HepG2 (cell line): Measurements from ENCODE around the gene CNPY1. TPM values are rescaled to one million over a fixed set of nuclear protein-coding genes. Genes with fewer than 3 reads are reported as not detected.

Experiments used
- ATAC-seq: fragments of 200-7000 bp; cut with Tn5 transposase; 3 replicates; pipeline ENCODE4 v1.9.1; 2020; ENCODE audit warnings: mild to moderate bottlenecking, moderate library complexity
- BruUV-seq: library from RNA; stranded (reverse); fragments of 400-500 nt; replicated peaks from 2 replicates; lab custom pipeline; 2021; lab: Mats Ljungman, UMichigan
- CTCF ChIA-PET: fragments of 300-600 bp; formaldehyde crosslinking; extraction: SDS; loops from one replicate; lab custom pipeline; 2021; ENCODE audit warnings: low total read pairs, inconsistent platforms, low intra/inter-chr PET ratio; lab: Yijun Ruan, JAX
- POLR2A ChIA-PET: fragments of 350-600 bp; sonication (Branson Sonifier 250); formaldehyde crosslinking; loops from one replicate; lab custom pipeline; 2020; ENCODE audit warnings: antibody characterized with exemption, inconsistent platforms; lab: Yijun Ruan, JAX
- DNase-seq: peaks from one replicate; pipeline ENCODE4 v3.0.0-alpha.2; 2015; ENCODE audit warnings: low spot score
- FAIRE-seq: peaks from 3 replicates; lab custom pipeline; 2011; peaks lifted over from hg19 to GRCh38; lab: Jason Lieb, UNC
- H2AFZ ChIP-seq: one replicate; pipeline ENCODE4 v1.6.1; 2011; ENCODE audit warnings: low read length, inconsistent platforms
- H3K27ac ChIP-seq: fragments of 300-600 bp; 3 replicates; pipeline ENCODE4 v1.8.0; 2011; ENCODE audit warnings: mixed run types, mild to moderate bottlenecking, mixed read lengths, low read length, inconsistent platforms; ENCODE audit not compliant: insufficient read depth; ENCODE audit errors: extremely low read length
- H3K27me3 ChIP-seq, 2 experiments: fragments of 200-600 bp in 1 of 2; 2 replicates in 1 of 2; 3 replicates in 1 of 2; pipeline versions ENCODE4 v1.6.0 to v1.8.0; 2011; ENCODE audit warnings: low read length in 2 of 2, mild to moderate bottlenecking in 2 of 2, moderate library complexity in 2 of 2, inconsistent platforms in 1 of 2; ENCODE audit not compliant: insufficient read depth in 2 of 2, control insufficient read depth in 1 of 2
- H3K36me3 ChIP-seq, 2 experiments: fragments of 200-600 bp in 1 of 2; replicated peaks in 1 of 2; 2 replicates in 1 of 2; 3 replicates in 1 of 2; pipeline versions ENCODE4 v1.5.1 to v1.8.0; 2011; ENCODE audit warnings: low read length in 2 of 2, inconsistent platforms in 1 of 2; ENCODE audit not compliant: insufficient read depth in 2 of 2, control insufficient read depth in 1 of 2
- H3K4me1 ChIP-seq: 2 replicates; pipeline ENCODE4 v1.5.1; 2012; ENCODE audit warnings: low read length, inconsistent platforms; ENCODE audit not compliant: insufficient read depth
- H3K4me2 ChIP-seq: 2 replicates; pipeline ENCODE4 v1.6.0; 2011; ENCODE audit warnings: low read depth, low read length, inconsistent platforms
- H3K4me3 ChIP-seq, 3 experiments: fragments of 200-600 bp in 1 of 3; sonication (generic), shearing (Covaris generic) in 1 of 3; replicated peaks in 1 of 3; 2 replicates each; pipeline ENCODE4 v1.5.1; 2011 to 2016; ENCODE audit warnings: low read length in 3 of 3, inconsistent platforms in 2 of 3, low read depth in 2 of 3, mild to moderate bottlenecking in 2 of 3, control low read depth in 1 of 3, mixed read lengths in 1 of 3; ENCODE audit not compliant: insufficient read depth in 1 of 3
- H3K79me2 ChIP-seq: one replicate; pipeline ENCODE4 v1.6.1; 2011; ENCODE audit warnings: low read length, inconsistent platforms; ENCODE audit not compliant: insufficient read depth
- H3K9ac ChIP-seq: 2 replicates; pipeline ENCODE4 v1.6.0; 2011; ENCODE audit warnings: mild to moderate bottlenecking, low read depth, low read length, inconsistent platforms; ENCODE audit not compliant: insufficient read depth
- H3K9me3 ChIP-seq: 2 replicates; pipeline ENCODE4 v1.5.1; 2012; ENCODE audit warnings: mild to moderate bottlenecking, low read length
- H4K20me1 ChIP-seq: 2 replicates; pipeline ENCODE4 v1.6.0; 2011; ENCODE audit warnings: inconsistent platforms, mild to moderate bottlenecking, low read length, moderate library complexity; ENCODE audit not compliant: insufficient read depth
- IKZF1 ChIP-seq: fragments of 450-650 bp; IDR thresholded peaks from 2 replicates; pipeline ENCODE4 v1.7.1; 2016
- LBX2 ChIP-seq: sonication (generic); formaldehyde crosslinking; IDR thresholded peaks from 2 replicates; pipeline ENCODE4 v1.5.0; 2020; ENCODE audit warnings: missing genetic modification reagents, mild to moderate bottlenecking, borderline replicate concordance
- MIER2 ChIP-seq: IDR thresholded peaks from 2 replicates; pipeline ENCODE4 v1.6.1; 2016; ENCODE audit warnings: missing biosample characterization, missing genetic modification reagents
- MLLT10 ChIP-seq: sonication (generic); formaldehyde crosslinking; IDR thresholded peaks from 2 replicates; pipeline ENCODE4 v1.4.0; 2020; ENCODE audit warnings: missing genetic modification reagents
- MNT ChIP-seq: fragments of 450-650 bp; IDR thresholded peaks from 2 replicates; pipeline ENCODE4 v1.6.1; 2016
- NR2F1 ChIP-seq, 2 experiments: fragments of 450-650 bp in 1 of 2; formaldehyde crosslinking in 1 of 2; IDR thresholded peaks; 2 replicates each; pipeline versions ENCODE4 v1.5.0 to v1.6.1; 2016 to 2020; ENCODE audit warnings: mild to moderate bottlenecking in 1 of 2, missing compliant biosample characterization in 1 of 2, missing genetic modification reagents in 1 of 2, moderate library complexity in 1 of 2
- TFAP4 ChIP-seq: sonication (generic); IDR thresholded peaks from 2 replicates; pipeline ENCODE4 v1.6.1; 2016; ENCODE audit warnings: low read depth, borderline replicate concordance
- ZBTB10 ChIP-seq: sonication (generic); formaldehyde crosslinking; IDR thresholded peaks from 2 replicates; pipeline ENCODE4 v1.4.0; 2020; ENCODE audit warnings: missing genetic modification reagents, borderline replicate concordance
- ZNF136 ChIP-seq: sonication (generic); formaldehyde crosslinking; IDR thresholded peaks from 2 replicates; pipeline ENCODE4 v1.8.1; 2022; ENCODE audit warnings: low read depth, mild to moderate bottlenecking, moderate library complexity, missing genetic modification reagents
- ZNF225 ChIP-seq: sonication (generic); formaldehyde crosslinking; IDR thresholded peaks from 2 replicates; pipeline ENCODE4 v1.4.0; 2020; ENCODE audit warnings: mild to moderate bottlenecking, missing genetic modification reagents
- ZNF616 ChIP-seq: sonication (generic); formaldehyde crosslinking; IDR thresholded peaks from 2 replicates; pipeline ENCODE4 v1.5.0; 2020; ENCODE audit warnings: low read depth, mild to moderate bottlenecking, missing genetic modification reagents
- ZNF7 ChIP-seq: IDR thresholded peaks from 2 replicates; pipeline ENCODE4 v1.6.1; 2016; ENCODE audit warnings: missing biosample characterization, missing genetic modification reagents
- ZNF782 ChIP-seq: sonication (generic); formaldehyde crosslinking; IDR thresholded peaks from 2 replicates; pipeline ENCODE4 v1.4.0; 2020; ENCODE audit warnings: missing genetic modification reagents, mild to moderate bottlenecking, borderline replicate concordance
- WGBS: methylation state at CpG from one replicate; pipeline ENCODE4 v1.1.6; 2017; ENCODE audit warnings: low lambda C conversion rate; 5-methylcytosine and 5-hydroxymethylcytosine counted together
- in situ Hi-C: cut with HindIII; loops from 2 replicates; pipeline ENCODE4 v1.10.0; 2017; ENCODE audit warnings: low pct_unique_long_range_greater_than_20kb; ENCODE audit not compliant: extremely low pct_ligation_motif_present
- intact Hi-C: fragments of 100-400 bp; cut with micrococcal nuclease; formaldehyde crosslinking; loops from one replicate; pipeline ENCODE4 v1.10.0; 2022; ENCODE audit not compliant: unreplicated experiment
- polyA plus RNA-seq, 8 experiments: library from polyadenylated mRNA; depleted of rRNA in 3 of 8; stranded (reverse) in 7 of 8; unstranded in 1 of 8; fragments of >200 nt; fragmentation: Illumina TruSeq in 4 of 8; extraction: Trizol in 4 of 8; gene quantifications; 2 replicates each; pipeline versions ENCODE4 v1.2.1 to v1.2.3, GENCODE V29; 2011 to 2016; ENCODE audit warnings: low read depth in 4 of 8, missing spikeins in 1 of 8, mixed read lengths in 1 of 8; ENCODE audit not compliant: insufficient read depth in 1 of 8
- total RNA-seq, 5 experiments: library from RNA; depleted of rRNA; stranded (reverse); fragments of >200 nt; fragmentation: Illumina TruSeq; extraction: Trizol; gene quantifications; 2 replicates each; pipeline ENCODE4 v1.2.3, GENCODE V29; 2016; ENCODE audit warnings: low read depth in 1 of 5

CNPY1 gene
- total and polyA plus RNA-seq, 2 of the 13 experiments (the other 11 are each of a cell fraction or from before 2014, with no cell fraction given) = not detected

- H4K20me1 ChIP-seq = no peaks in the 10 kb centered on the region
- no peak overlapping the region for H3K4me2 ChIP-seq
- no peaks in the 10 kb centered on the region for H3K9me3 ChIP-seq
- H3K79me2 ChIP-seq = no peaks in the 10 kb centered on the region
- ChIA-PET CTCF (no interaction called here), POLR2A (no interaction called here)
- TF ChIP-seq MIER2 (no peak), MNT (peak; percentile 39; the same call in 1 of the 2 replicates)
- ATAC-seq (no peak), FAIRE-seq (no peak), DNase-seq (no peak)
- H3K9ac ChIP-seq = no peak overlapping the region
- in situ Hi-C loops = no loop called here
- WGBS = 45% methylated on average over 5 of the region's 13 CpGs
- no TSS peak for BruUV-seq
- H2AFZ ChIP-seq = no peak overlapping the region
- no peak overlapping the region for H3K4me3 ChIP-seq
- H3K27ac ChIP-seq = no peak overlapping the region
- H3K4me1 ChIP-seq = no peaks in the 10 kb centered on the region
- intact Hi-C loops = no loop called here
- no peaks in the 10 kb centered on the region for H3K36me3 ChIP-seq
- peaks cover 0 to 32% of the 10 kb centered on the region in 2 experiments; a peak in 4 of 5 replicates for H3K27me3 ChIP-seq
Observed at GRCh38 chr7:155558961-155559360, 12.6 kb upstream of the CNPY1 start.

GRCh38 chr7:155558351-155558750 lies 12.0 kb upstream of the CNPY1 start:
- no TSS peak for BruUV-seq
- TF ChIP-seq NR2F1 (CRISPR knock-in tag; IDR thresholded peaks at IDR 0.05) (no peak), ZNF136 (no peak), IKZF1 (no peak), MLLT10 (CRISPR knock-in tag) (no peak), ZBTB10 (CRISPR knock-in tag) (no peak), LBX2 (no peak), ZNF616 (CRISPR knock-in tag) (no peak), ZNF782 (CRISPR knock-in tag) (no peak), TFAP4 (no peak), ZNF7 (CRISPR knock-in tag) (no peak), ZNF225 (CRISPR knock-in tag) (no peak)

More at GRCh38 chr7:155558351-155558750, 12.0 kb upstream of the CNPY1 start:
- Histone ChIP-seq H3K27me3 (peaks cover 0 to 32% of the 10 kb centered on the region in 2 experiments; a peak in 4 of 5 replicates), H3K36me3 (no peaks in the 10 kb centered on the region), H3K9ac (no peak overlapping the region), H3K9me3 (no peaks in the 10 kb centered on the region), H3K4me1 (no peaks in the 10 kb centered on the region), H2AFZ (no peak overlapping the region), H3K4me3 (no peak overlapping the region), H3K4me2 (no peak overlapping the region), H3K79me2 (no peaks in the 10 kb centered on the region), H3K27ac (no peak overlapping the region), H4K20me1 (no peaks in the 10 kb centered on the region)
- FAIRE-seq (no peak), DNase-seq (no peak), ATAC-seq (no peak)
- intact Hi-C loops = no loop called here
- ChIA-PET POLR2A (no interaction called here), CTCF (no interaction called here)
- WGBS = 45% methylated on average over 8 of the region's 8 CpGs
- in situ Hi-C loops = no loop called here
